Duodenal mucosa (tissue), 2 donors: ENCODE data around the gene SNX15.

Experiments used
- H3K27ac ChIP-seq: one replicate; pipeline ENCODE4 v1.7.0; 2013; ENCODE audit warnings: low read depth, low read length
- H3K27me3 ChIP-seq, 2 donors: one replicate each; pipeline ENCODE4 v1.7.0; 2013; ENCODE audit warnings: low read length in 2 of 2, control low read depth in 1 of 2; ENCODE audit not compliant: insufficient read depth in 2 of 2, control insufficient read depth in 1 of 2
- H3K36me3 ChIP-seq, 2 donors: one replicate each; pipeline ENCODE4 v1.7.0; 2013; ENCODE audit warnings: low read length in 2 of 2, control low read depth in 1 of 2; ENCODE audit not compliant: insufficient read depth in 2 of 2, control insufficient read depth in 1 of 2
- H3K4me1 ChIP-seq, 2 donors: one replicate each; pipeline ENCODE4 v1.7.0; 2013; ENCODE audit warnings: low read length in 2 of 2, control low read depth in 1 of 2; ENCODE audit not compliant: insufficient read depth in 2 of 2, control insufficient read depth in 1 of 2
- H3K4me3 ChIP-seq, 2 donors: one replicate each; pipeline ENCODE4 v1.7.0; 2013; ENCODE audit warnings: low read length in 2 of 2, low read depth in 1 of 2
- H3K9ac ChIP-seq, 2 donors: one replicate each; pipeline ENCODE4 v1.7.0; 2013; ENCODE audit warnings: low read length in 2 of 2, low read depth in 1 of 2
- H3K9me3 ChIP-seq, 2 donors: one replicate each; pipeline ENCODE4 v1.7.0; 2013; ENCODE audit warnings: low read length in 2 of 2, control low read depth in 1 of 2; ENCODE audit not compliant: control insufficient read depth in 1 of 2

SNX15 gene

GRCh38 chr11:65087827-65088226 lies 60.6 kb downstream of the SNX15 start:
- Histone ChIP-seq H3K36me3 (peaks cover 22 to 46% of the 10 kb centered on the region in 2 donors), H3K9ac (no peak overlapping the region), H3K4me1 (peaks cover 21% of the 10 kb centered on the region in 2 donors), H3K27ac (no peak overlapping the region), H3K4me3 (no peak overlapping the region), H3K9me3 (no peaks in the 10 kb centered on the region), H3K27me3 (no peaks in the 10 kb centered on the region)

- no peaks in the 10 kb centered on the region for H3K27me3 ChIP-seq
- H3K36me3 ChIP-seq, result peaks cover 22 to 46% of the 10 kb centered on the region in 2 donors
Measured at GRCh38 chr11:65089621-65090020, 62.4 kb downstream of the SNX15 start.

More at GRCh38 chr11:65089621-65090020, 62.4 kb downstream of the SNX15 start:
- Histone ChIP-seq H3K9me3 (no peaks in the 10 kb centered on the region), H3K4me1 (peaks cover 10 to 12% of the 10 kb centered on the region in 2 donors), H3K9ac (no peak overlapping the region), H3K4me3 (no peak overlapping the region), H3K27ac (no peak overlapping the region)
